GM21423 (cell line): ENCODE results near the gene LRRC4C.

Source experiments
- ATAC-seq: cut with Tn5 transposase; IDR thresholded peaks from one replicate; pipeline ENCODE4 v1.9.1; 2021; ENCODE audit warnings: mild to moderate bottlenecking, moderate library complexity; ENCODE audit not compliant: unreplicated experiment

Gene LRRC4C

GRCh38 chr11:41133023-41133422, 326.4 kb downstream of the LRRC4C start:
- ATAC-seq: no peak

- ATAC-seq: no peak
Observed at GRCh38 chr11:41121600-41121999, 337.9 kb downstream of the LRRC4C start.

GRCh38 chr11:41119484-41119883, 340.0 kb downstream of the LRRC4C start:
- ATAC-seq: no peak

GRCh38 chr11:41118521-41118920, 340.9 kb downstream of the LRRC4C start:
- no peak for ATAC-seq

- no peak for ATAC-seq
Observed at GRCh38 chr11:41116970-41117369, 342.5 kb downstream of the LRRC4C start.

GRCh38 chr11:41115066-41115465, 344.4 kb downstream of the LRRC4C start:
- no peak for ATAC-seq

GRCh38 chr11:41113160-41113559, 346.3 kb downstream of the LRRC4C start:
- ATAC-seq: no peak

GRCh38 chr11:41110527-41110926, 348.9 kb downstream of the LRRC4C start:
- no peak for ATAC-seq

GRCh38 chr11:41102471-41102870, 357.0 kb downstream of the LRRC4C start:
- no peak for ATAC-seq

GRCh38 chr11:41099654-41100053, 359.8 kb downstream of the LRRC4C start:
- no peak for ATAC-seq

- ATAC-seq: no peak
Observed at GRCh38 chr11:41085123-41085522, 374.3 kb downstream of the LRRC4C start.

- ATAC-seq: no peak
Observed at GRCh38 chr11:41081756-41082285, 377.6 kb downstream of the LRRC4C start.

GRCh38 chr11:41074318-41074717, 385.1 kb downstream of the LRRC4C start:
- ATAC-seq: no peak

GRCh38 chr11:41065432-41065831, 394.0 kb downstream of the LRRC4C start:
- ATAC-seq: no peak

- ATAC-seq: no peak
Observed at GRCh38 chr11:41058138-41058537, 401.3 kb downstream of the LRRC4C start.

- no peak for ATAC-seq
Observed at GRCh38 chr11:41056892-41057569, 402.4 kb downstream of the LRRC4C start.

- ATAC-seq: no peak
Observed at GRCh38 chr11:41053894-41054293, 405.6 kb downstream of the LRRC4C start.

GRCh38 chr11:41051919-41052635, 407.4 kb downstream of the LRRC4C start:
- no peak for ATAC-seq

- no peak for ATAC-seq
Observed at GRCh38 chr11:41050791-41051190, 408.7 kb downstream of the LRRC4C start.

GRCh38 chr11:41047229-41047628, 412.2 kb downstream of the LRRC4C start:
- ATAC-seq: no peak

- ATAC-seq: no peak
Observed at GRCh38 chr11:41045266-41045665, 414.2 kb downstream of the LRRC4C start.

GRCh38 chr11:41044747-41045146, 414.7 kb downstream of the LRRC4C start:
- ATAC-seq: no peak
